ENCODE data around the gene ZNF337.
"Not testable (repeated sequence)": the region's sequence is repeated elsewhere in the genome, so short reads cannot be mapped to it uniquely, and the experiment has no call there.

ZNF337 gene

DNA sequence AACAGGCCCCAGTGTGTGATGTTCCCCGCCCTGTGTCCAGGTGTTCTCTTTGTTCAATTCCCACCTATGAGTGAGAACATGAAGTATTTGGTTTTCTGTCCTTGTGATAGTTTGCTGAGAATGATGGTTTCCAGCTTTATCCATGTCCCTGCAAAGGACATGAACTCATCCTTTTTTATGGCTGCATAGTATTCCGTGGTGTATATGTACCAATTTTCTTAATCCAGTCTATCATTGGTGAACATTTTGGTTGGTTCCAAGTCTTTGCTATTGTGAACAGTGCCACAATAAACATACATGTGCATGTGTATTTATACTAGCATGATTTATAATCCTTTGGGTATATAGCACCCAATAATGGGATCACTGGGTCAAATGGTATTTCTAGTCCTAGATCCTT is 66.0 kb downstream of the ZNF337 start:
- not testable (repeated sequence) for DNase-seq (ENCODE audit: low read depth in 1 of 2, low spot score in 1 of 2)

DNA sequence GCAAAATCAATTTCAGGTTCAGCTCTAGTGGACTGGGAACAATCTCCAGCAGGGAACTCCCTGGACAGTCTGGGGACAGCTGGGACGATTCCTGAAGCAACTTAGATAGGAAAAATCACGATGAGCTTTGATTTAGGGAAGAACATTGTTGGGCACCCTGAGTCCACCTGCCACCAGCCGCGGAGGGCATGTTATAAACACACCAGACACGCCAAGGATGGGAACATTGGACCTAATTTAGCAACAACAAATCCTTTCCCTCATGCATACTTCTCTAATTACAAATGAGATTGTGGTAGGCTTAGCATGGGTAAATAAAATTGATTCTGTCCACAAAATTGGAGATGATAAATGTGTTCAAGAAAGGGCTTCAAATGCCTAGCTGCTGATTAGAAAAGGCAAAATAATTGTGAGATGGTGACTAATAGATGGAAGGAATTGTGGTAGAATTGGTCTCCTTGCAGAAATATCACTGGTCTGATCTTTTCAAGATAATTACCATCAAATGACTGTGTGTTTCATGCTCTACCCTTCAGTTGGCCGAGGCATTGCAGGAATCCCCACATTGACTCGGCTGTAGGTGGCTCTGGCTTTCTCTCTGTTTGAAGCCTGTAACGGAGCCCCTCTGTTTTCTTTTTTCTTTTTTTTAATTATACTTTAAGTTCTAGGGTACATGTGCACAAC is 66.7 kb downstream of the ZNF337 start:
- no peak for DNase-seq (ENCODE audit: low read depth in 1 of 2, low spot score in 1 of 2)

DNA sequence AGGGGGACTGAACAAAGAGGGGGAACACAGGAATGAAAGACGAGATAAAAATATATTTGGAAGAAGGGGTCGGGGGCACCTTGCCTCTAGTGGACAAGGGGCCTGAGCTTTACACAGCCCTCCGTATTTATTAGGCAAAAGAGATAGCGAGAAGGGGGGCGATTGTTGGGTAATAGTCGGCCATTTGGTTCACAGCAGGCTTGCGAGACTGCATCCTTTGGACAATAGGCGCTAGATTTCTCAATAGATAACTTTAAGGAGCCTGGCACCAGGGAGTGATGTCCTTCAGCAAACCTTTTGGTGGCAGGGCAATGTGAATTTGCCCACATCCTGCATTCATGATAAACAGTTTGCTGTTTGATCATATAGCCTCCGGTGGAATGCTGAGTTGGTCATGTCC is 69.9 kb downstream of the ZNF337 start:
- DNase-seq (ENCODE audit: low read depth in 1 of 2, low spot score in 1 of 2) = no peak

DNA sequence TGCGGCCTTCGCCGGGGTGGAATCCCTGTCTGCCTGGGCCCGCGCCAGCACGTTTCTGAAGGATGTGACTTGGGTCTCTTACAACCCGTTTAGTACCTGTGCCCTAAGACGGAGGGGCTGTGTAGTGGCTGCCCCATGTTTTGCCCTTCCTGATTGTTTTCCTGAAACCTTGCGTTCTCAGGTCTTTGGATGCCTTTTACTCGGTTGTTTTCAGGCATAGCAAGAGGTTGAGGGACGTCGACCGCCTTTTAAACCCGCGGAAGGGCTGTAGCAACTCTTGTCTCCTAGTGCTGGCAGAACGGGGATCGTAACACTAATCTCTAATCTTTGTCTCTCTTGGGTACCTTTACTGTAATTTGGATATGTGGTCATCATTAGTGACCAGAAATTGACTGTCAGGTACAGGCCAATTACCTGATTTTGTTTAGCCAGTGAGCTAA is 72.1 kb downstream of the ZNF337 start:
- peak in 1 of 2 donors; percentile 7 for DNase-seq (ENCODE audit: low read depth in 1 of 2, low spot score in 1 of 2)
